OCI-LY1 (cell line): ENCODE data around the gene COL23A1.

Source experiments
- H2AFZ ChIP-seq: fragments of 200-600 bp; sonication (generic), shearing (Covaris generic); 2 replicates; pipeline ENCODE4 v1.6.0; 2014; ENCODE audit warnings: antibody characterized with exemption, mild to moderate bottlenecking, low read length
- H3F3A ChIP-seq: fragments of 200-600 bp; sonication (generic), shearing (Covaris generic); 2 replicates; pipeline ENCODE4 v1.6.0; 2014; ENCODE audit warnings: mild to moderate bottlenecking, antibody characterized with exemption, low read length, moderate library complexity; ENCODE audit not compliant: insufficient read depth
- H3K27ac ChIP-seq: fragments of 200-600 bp; sonication (generic); 2 replicates; pipeline ENCODE4 v1.5.1; 2014; ENCODE audit warnings: low read length, mixed run types, mild to moderate bottlenecking, low read depth; ENCODE audit not compliant: poor library complexity, severe bottlenecking
- H3K27me3 ChIP-seq: fragments of 200-600 bp; sonication (generic); 2 replicates; pipeline ENCODE4 v1.6.0; 2014; ENCODE audit warnings: antibody characterized with exemption, mild to moderate bottlenecking, low read length, moderate library complexity; ENCODE audit not compliant: insufficient read depth
- H3K36me3 ChIP-seq: fragments of 200-600 bp; sonication (generic); 2 replicates; pipeline ENCODE4 v1.6.1; 2014; ENCODE audit warnings: mild to moderate bottlenecking, antibody characterized with exemption, low read length, moderate library complexity, mixed read lengths; ENCODE audit not compliant: insufficient read depth
- H3K4me1 ChIP-seq: fragments of 200-600 bp; sonication (generic); 2 replicates; pipeline ENCODE4 v1.5.1; 2014; ENCODE audit warnings: mild to moderate bottlenecking, low read length, moderate library complexity; ENCODE audit not compliant: insufficient read depth, severe bottlenecking
- H3K4me2 ChIP-seq: fragments of 200-600 bp; sonication (generic), shearing (Covaris generic); 2 replicates; pipeline ENCODE4 v1.6.1; 2014; ENCODE audit warnings: low read length
- H3K4me3 ChIP-seq: fragments of 200-600 bp; sonication (generic); 2 replicates; pipeline ENCODE4 v1.5.1; 2014; ENCODE audit warnings: low read length, low read depth, mild to moderate bottlenecking, mixed read lengths; ENCODE audit not compliant: poor library complexity, severe bottlenecking
- H3K79me2 ChIP-seq: fragments of 200-600 bp; shearing (Covaris generic); 2 replicates; pipeline ENCODE4 v1.6.1; 2016; ENCODE audit warnings: mixed run types, low read length, mixed read lengths; ENCODE audit not compliant: insufficient read depth
- H3K9ac ChIP-seq: fragments of 200-600 bp; sonication (generic), shearing (Covaris generic); 2 replicates; pipeline ENCODE4 v1.6.1; 2014; ENCODE audit warnings: mild to moderate bottlenecking, low read length, mixed read lengths
- H3K9me2 ChIP-seq: fragments of 200-600 bp; sonication (generic), shearing (Covaris generic); 2 replicates; pipeline ENCODE4 v1.6.1; 2014; ENCODE audit warnings: low read depth, mild to moderate bottlenecking, low read length, mixed read lengths
- H3K9me3 ChIP-seq: fragments of 200-600 bp; shearing (Covaris generic); 2 replicates; pipeline ENCODE4 v1.6.1; 2014; ENCODE audit warnings: low read length, mixed read lengths
- H4K20me1 ChIP-seq: fragments of 200-600 bp; sonication (generic), shearing (Covaris generic); 2 replicates; pipeline ENCODE4 v1.6.0; 2016; ENCODE audit warnings: mild to moderate bottlenecking, low read length; ENCODE audit not compliant: insufficient read depth
- EZH2 ChIP-seq: fragments of 200-600 bp; sonication (generic), shearing (Covaris generic); IDR thresholded peaks from 2 replicates; pipeline ENCODE4 v1.8.0; 2017; ENCODE audit warnings: borderline replicate concordance, mixed run types, mild to moderate bottlenecking, antibody characterized with exemption, low read length, moderate library complexity, mixed read lengths
- TF ChIP-seq, protein P1 (sequence below): fragments of 200-600 bp; sonication (generic), shearing (Covaris generic); IDR thresholded peaks from 2 replicates; pipeline ENCODE4 v1.5.1; 2017; ENCODE audit warnings: mild to moderate bottlenecking, antibody characterized with exemption, low read length, moderate library complexity, mixed read lengths

The COL23A1 gene

DNA sequence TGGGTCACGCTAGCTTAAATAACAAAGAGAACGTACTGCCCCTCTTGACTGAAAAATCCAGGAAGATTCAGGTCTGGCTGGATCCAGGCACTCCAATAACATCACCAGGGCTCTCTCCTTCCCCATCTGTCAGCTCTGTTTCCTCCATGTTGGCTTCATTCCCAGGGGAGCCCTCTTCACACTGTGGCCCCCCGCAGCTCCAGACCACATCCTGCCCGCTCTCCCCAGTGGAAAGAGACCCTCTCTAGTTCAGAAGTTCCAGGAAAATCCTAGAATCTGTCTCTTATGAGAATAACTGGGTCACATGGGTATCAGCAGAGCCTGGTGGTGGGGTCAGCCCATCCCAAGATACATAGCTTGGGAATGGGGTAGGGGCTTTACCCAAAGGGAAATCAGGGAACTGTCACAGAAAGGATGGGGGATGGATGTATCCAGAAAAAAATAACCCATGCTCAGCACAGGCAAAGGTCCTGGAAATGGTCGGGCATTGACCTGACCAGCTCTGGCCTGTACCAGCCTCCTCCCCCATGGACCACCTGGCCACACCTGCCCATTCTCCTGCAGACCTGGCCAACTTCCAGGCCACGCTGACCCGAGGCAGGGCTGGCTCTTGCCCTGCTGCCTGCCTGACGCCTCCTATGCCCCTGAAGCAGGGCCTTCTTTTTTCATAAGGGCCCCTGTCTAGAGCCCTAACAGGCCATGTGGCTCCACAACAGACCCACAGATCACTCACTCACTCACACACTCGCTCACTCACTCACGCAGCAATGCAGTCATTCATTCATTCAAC, 65.9 kb downstream of the COL23A1 start:
- no peak overlapping the region for H3K27ac ChIP-seq
- H2AFZ ChIP-seq: no peak overlapping the region
- H3K4me3 ChIP-seq: no peak overlapping the region
- H3K4me1 ChIP-seq: no peaks in the 10 kb centered on the region
- no peaks in the 10 kb centered on the region for H3K9me3 ChIP-seq
- no peaks in the 10 kb centered on the region for H4K20me1 ChIP-seq
- H3F3A ChIP-seq: no peaks in the 10 kb centered on the region
- no peak overlapping the region for H3K9ac ChIP-seq
- H3K79me2 ChIP-seq: no peaks in the 10 kb centered on the region
- H3K27me3 ChIP-seq: peaks cover 3% of the 10 kb centered on the region; the same call in 1 of the 2 replicates
- TF ChIP-seq, protein P1, sequence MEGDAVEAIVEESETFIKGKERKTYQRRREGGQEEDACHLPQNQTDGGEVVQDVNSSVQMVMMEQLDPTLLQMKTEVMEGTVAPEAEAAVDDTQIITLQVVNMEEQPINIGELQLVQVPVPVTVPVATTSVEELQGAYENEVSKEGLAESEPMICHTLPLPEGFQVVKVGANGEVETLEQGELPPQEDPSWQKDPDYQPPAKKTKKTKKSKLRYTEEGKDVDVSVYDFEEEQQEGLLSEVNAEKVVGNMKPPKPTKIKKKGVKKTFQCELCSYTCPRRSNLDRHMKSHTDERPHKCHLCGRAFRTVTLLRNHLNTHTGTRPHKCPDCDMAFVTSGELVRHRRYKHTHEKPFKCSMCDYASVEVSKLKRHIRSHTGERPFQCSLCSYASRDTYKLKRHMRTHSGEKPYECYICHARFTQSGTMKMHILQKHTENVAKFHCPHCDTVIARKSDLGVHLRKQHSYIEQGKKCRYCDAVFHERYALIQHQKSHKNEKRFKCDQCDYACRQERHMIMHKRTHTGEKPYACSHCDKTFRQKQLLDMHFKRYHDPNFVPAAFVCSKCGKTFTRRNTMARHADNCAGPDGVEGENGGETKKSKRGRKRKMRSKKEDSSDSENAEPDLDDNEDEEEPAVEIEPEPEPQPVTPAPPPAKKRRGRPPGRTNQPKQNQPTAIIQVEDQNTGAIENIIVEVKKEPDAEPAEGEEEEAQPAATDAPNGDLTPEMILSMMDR: no peak
- no peak for TF ChIP-seq EZH2
- no peak overlapping the region for H3K4me2 ChIP-seq
- H3K9me2 ChIP-seq: no peaks in the 10 kb centered on the region
- H3K36me3 ChIP-seq: no peaks in the 10 kb centered on the region

GRCh38 chr5:178522361-178522760, 67.8 kb downstream of the COL23A1 start:
- no peak overlapping the region for H3K4me3 ChIP-seq
- H3K9ac ChIP-seq: no peak overlapping the region
- H3F3A ChIP-seq: no peaks in the 10 kb centered on the region
- H2AFZ ChIP-seq: no peak overlapping the region
- peaks cover under 1% of the 10 kb centered on the region; the same call in 1 of the 2 replicates for H3K27me3 ChIP-seq
- TF ChIP-seq EZH2: no peak
- H3K9me3 ChIP-seq: no peaks in the 10 kb centered on the region
- no peak overlapping the region for H3K4me2 ChIP-seq
- no peaks in the 10 kb centered on the region for H4K20me1 ChIP-seq
- no peaks in the 10 kb centered on the region for H3K36me3 ChIP-seq
- H3K4me1 ChIP-seq: no peaks in the 10 kb centered on the region
- H3K9me2 ChIP-seq: no peaks in the 10 kb centered on the region
- no peak overlapping the region for H3K27ac ChIP-seq
- H3K79me2 ChIP-seq: no peaks in the 10 kb centered on the region

- Histone ChIP-seq H3K27me3 (no peaks in the 10 kb centered on the region; the same call in 1 of the 2 replicates), H3K27ac (no peak overlapping the region), H3K79me2 (no peaks in the 10 kb centered on the region), H3K4me3 (no peak overlapping the region), H3K4me2 (no peak overlapping the region), H4K20me1 (no peaks in the 10 kb centered on the region), H3K36me3 (no peaks in the 10 kb centered on the region), H3K4me1 (no peaks in the 10 kb centered on the region), H3F3A (no peaks in the 10 kb centered on the region), H2AFZ (no peak overlapping the region), H3K9ac (no peak overlapping the region), H3K9me3 (no peaks in the 10 kb centered on the region), H3K9me2 (no peaks in the 10 kb centered on the region)
- TF ChIP-seq, protein P1: no peak
- TF ChIP-seq EZH2: no peak
Measured at GRCh38 chr5:178520851-178521250, 69.3 kb downstream of the COL23A1 start.
